Keratinocyte (primary cell): ENCODE results near the gene CBL. TPM values are rescaled to one million over a fixed set of nuclear protein-coding genes. Genes with fewer than 3 reads are reported as not detected.

Experiments
- DNase-seq: peaks from one replicate; pipeline ENCODE4 v3.0.0-alpha.2; 2011; ENCODE audit warnings: low read depth, missing footprints, low spot score
- FAIRE-seq: peaks from 2 replicates; lab custom pipeline; 2011; peaks lifted over from hg19 to GRCh38; lab: Jason Lieb, UNC
- H2AFZ ChIP-seq: 2 replicates; pipeline ENCODE4 v1.6.0; 2012; ENCODE audit warnings: low read length, control low read depth, inconsistent platforms; ENCODE audit not compliant: control insufficient read depth
- H3K27ac ChIP-seq: 2 replicates; pipeline ENCODE4 v1.5.1; 2011; ENCODE audit warnings: low read length; ENCODE audit not compliant: control insufficient read depth, insufficient read depth
- H3K27me3 ChIP-seq: 3 replicates; pipeline ENCODE4 v1.6.0; 2011; ENCODE audit warnings: low read length; ENCODE audit not compliant: control insufficient read depth, insufficient read depth; ENCODE audit errors: extremely low read depth
- H3K36me3 ChIP-seq, 2 experiments: 2 replicates in 1 of 2; 3 replicates in 1 of 2; pipeline ENCODE4 v1.5.1; 2011; ENCODE audit warnings: low read length in 2 of 2, mild to moderate bottlenecking in 1 of 2; ENCODE audit not compliant: control insufficient read depth in 2 of 2, insufficient read depth in 2 of 2; ENCODE audit errors: extremely low read depth in 1 of 2
- H3K4me1 ChIP-seq: 3 replicates; pipeline ENCODE4 v1.5.1; 2011; ENCODE audit warnings: low read length; ENCODE audit not compliant: control insufficient read depth, insufficient read depth; ENCODE audit errors: extremely low read depth
- H3K4me2 ChIP-seq: 3 replicates; pipeline ENCODE4 v1.6.0; 2011; ENCODE audit warnings: low read depth, low read length; ENCODE audit not compliant: control insufficient read depth, insufficient read depth; ENCODE audit errors: extremely low read depth
- H3K4me3 ChIP-seq, 3 experiments: fragments of 200-600 bp in 1 of 3; sonication (generic) in 1 of 3; 2 replicates in 2 of 3; 3 replicates in 1 of 3; pipeline ENCODE4 v1.5.1; 2011 to 2016; ENCODE audit warnings: low read length in 3 of 3, mild to moderate bottlenecking in 3 of 3, control low read depth in 2 of 3, inconsistent platforms in 1 of 3, low read depth in 1 of 3, mixed read lengths in 1 of 3, mixed run types in 1 of 3, moderate library complexity in 1 of 3; ENCODE audit not compliant: control insufficient read depth in 2 of 3, insufficient read depth in 2 of 3; ENCODE audit errors: extremely low read depth in 1 of 3
- H3K79me2 ChIP-seq: 2 replicates; pipeline ENCODE4 v1.6.0; 2012; ENCODE audit warnings: low read length; ENCODE audit not compliant: control insufficient read depth, insufficient read depth
- H3K9ac ChIP-seq: 3 replicates; pipeline ENCODE4 v1.6.0; 2011; ENCODE audit warnings: low read length; ENCODE audit not compliant: control insufficient read depth, insufficient read depth; ENCODE audit errors: extremely low read depth
- H3K9me1 ChIP-seq: 3 replicates; pipeline ENCODE4 v1.6.0; 2011; ENCODE audit warnings: low read length; ENCODE audit not compliant: control insufficient read depth, insufficient read depth; ENCODE audit errors: extremely low read depth
- H3K9me3 ChIP-seq: 2 replicates; pipeline ENCODE4 v1.5.1; 2012; ENCODE audit warnings: low read depth, low read length; ENCODE audit not compliant: control insufficient read depth
- H4K20me1 ChIP-seq: 3 replicates; pipeline ENCODE4 v1.6.0; 2011; ENCODE audit warnings: low read length; ENCODE audit not compliant: control insufficient read depth, insufficient read depth; ENCODE audit errors: extremely low read depth
- EZH2 ChIP-seq: IDR thresholded peaks from one replicate; pipeline ENCODE4 v1.6.1; 2012; ENCODE audit warnings: inconsistent platforms, mild to moderate bottlenecking, low read length, moderate library complexity
- dilution Hi-C: fragments of 300-500 bp; cut with MboI; formaldehyde crosslinking; loops from one replicate; pipeline ENCODE4 v1.7.0; 2020; ENCODE audit warnings: low sequenced_read_pairs; ENCODE audit not compliant: extremely low pct_ligation_motif_present
- polyA plus RNA-seq, 5 experiments: library from polyadenylated mRNA; depleted of rRNA in 3 of 5; stranded (reverse) in 3 of 5; stranded (forward) in 1 of 5; unstranded in 1 of 5; fragments of >200 nt; gene quantifications; 1 replicate in 1 of 5; 2 replicates in 3 of 5; 3 replicates in 1 of 5; pipeline versions ENCODE4 v1.2.1 to v1.2.3, GENCODE V29; 2011 to 2012; ENCODE audit warnings: missing spikeins in 2 of 5, low read depth in 1 of 5, low replicate concordance in 1 of 5
- TF ChIP-seq, protein P1 (sequence below), 3 experiments: IDR thresholded peaks in 1 of 3; conservative IDR thresholded peaks in 1 of 3; optimal IDR thresholded peaks in 1 of 3; 2 replicates in 2 of 3; 3 replicates in 1 of 3; pipeline versions ENCODE3 to v1.5.1; 2011; ENCODE audit warnings: low read length in 3 of 3, mild to moderate bottlenecking in 3 of 3, moderate library complexity in 2 of 3, control low read depth in 1 of 3, inconsistent platforms in 1 of 3; ENCODE audit not compliant: insufficient read depth in 2 of 3; ENCODE audit errors: extremely low read depth in 1 of 3

Gene CBL
- polyA plus RNA-seq, 1 donor (not counting 4 experiments of a cell fraction or from before 2014, with no cell fraction given) = 14.1 TPM

DNA sequence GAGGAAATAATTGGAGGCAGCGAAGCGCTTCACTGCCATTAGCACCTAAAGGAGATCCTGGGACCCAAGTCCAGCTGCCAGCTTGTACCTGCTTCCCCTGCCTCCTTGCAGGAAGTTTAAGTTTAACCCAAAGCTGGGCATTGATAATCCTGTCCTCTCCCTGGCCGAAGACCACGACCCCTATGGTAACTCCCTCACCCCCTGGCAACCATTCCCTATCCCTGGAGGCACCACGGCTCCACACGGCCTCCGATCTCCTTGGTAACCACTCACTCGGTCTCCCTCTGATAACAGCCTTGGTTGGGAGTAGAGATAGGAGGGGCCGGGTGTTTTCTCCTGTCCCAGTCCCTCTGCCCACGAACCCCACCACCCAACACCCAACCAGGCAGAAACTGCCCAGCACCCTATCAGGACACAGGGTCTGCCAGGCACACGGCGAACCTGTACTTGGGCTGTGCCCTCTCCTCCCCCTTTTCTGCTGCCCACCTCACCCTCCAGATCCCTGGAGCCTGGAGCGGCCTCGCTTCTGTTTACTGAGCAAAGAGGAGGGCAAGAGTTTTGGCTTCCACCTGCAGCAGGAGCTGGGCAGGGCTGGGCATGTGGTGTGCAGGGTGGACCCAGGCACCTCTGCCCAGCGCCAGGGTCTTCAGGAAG is 20.0 kb upstream of the CBL start:
- Histone ChIP-seq H3K4me1 (no peaks in the 10 kb centered on the region), H3K9me1 (no peaks in the 10 kb centered on the region), H3K9me3 (no peaks in the 10 kb centered on the region), H3K4me2 (no peak overlapping the region), H3K4me3 (no peak overlapping the region), H3K27ac (no peak overlapping the region), H3K79me2 (no peaks in the 10 kb centered on the region), H3K36me3 (no peaks in the 10 kb centered on the region), H3K27me3 (peaks cover 14% of the 10 kb centered on the region), H4K20me1 (no peaks in the 10 kb centered on the region), H2AFZ (no peak overlapping the region), H3K9ac (no peak overlapping the region)
- FAIRE-seq (no peak), DNase-seq (no peak)
- TF ChIP-seq, protein P1, sequence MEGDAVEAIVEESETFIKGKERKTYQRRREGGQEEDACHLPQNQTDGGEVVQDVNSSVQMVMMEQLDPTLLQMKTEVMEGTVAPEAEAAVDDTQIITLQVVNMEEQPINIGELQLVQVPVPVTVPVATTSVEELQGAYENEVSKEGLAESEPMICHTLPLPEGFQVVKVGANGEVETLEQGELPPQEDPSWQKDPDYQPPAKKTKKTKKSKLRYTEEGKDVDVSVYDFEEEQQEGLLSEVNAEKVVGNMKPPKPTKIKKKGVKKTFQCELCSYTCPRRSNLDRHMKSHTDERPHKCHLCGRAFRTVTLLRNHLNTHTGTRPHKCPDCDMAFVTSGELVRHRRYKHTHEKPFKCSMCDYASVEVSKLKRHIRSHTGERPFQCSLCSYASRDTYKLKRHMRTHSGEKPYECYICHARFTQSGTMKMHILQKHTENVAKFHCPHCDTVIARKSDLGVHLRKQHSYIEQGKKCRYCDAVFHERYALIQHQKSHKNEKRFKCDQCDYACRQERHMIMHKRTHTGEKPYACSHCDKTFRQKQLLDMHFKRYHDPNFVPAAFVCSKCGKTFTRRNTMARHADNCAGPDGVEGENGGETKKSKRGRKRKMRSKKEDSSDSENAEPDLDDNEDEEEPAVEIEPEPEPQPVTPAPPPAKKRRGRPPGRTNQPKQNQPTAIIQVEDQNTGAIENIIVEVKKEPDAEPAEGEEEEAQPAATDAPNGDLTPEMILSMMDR (optimal IDR thresholded peaks at IDR 0.05 in 1 of 3, IDR thresholded peaks at IDR 0.05 in 1 of 3, conservative IDR thresholded peaks at IDR 0.05 in 1 of 3; ENCODE audit: extremely low read depth in 1 of 3, insufficient read depth in 2 of 3, low read length in 3 of 3) = no peak
- TF ChIP-seq EZH2 = no peak
- dilution Hi-C loops = no loop called here

- Histone ChIP-seq H3K9me1 (no peaks in the 10 kb centered on the region), H3K4me3 (no peak overlapping the region), H2AFZ (no peak overlapping the region), H3K27ac (no peak overlapping the region), H3K4me2 (no peak overlapping the region), H3K9ac (no peak overlapping the region), H3K27me3 (peaks cover 14% of the 10 kb centered on the region), H3K79me2 (no peaks in the 10 kb centered on the region), H4K20me1 (no peaks in the 10 kb centered on the region), H3K4me1 (no peaks in the 10 kb centered on the region), H3K9me3 (no peaks in the 10 kb centered on the region), H3K36me3 (no peaks in the 10 kb centered on the region)
- dilution Hi-C loops = no loop called here
- TF ChIP-seq, protein P1 (optimal IDR thresholded peaks at IDR 0.05 in 1 of 3, IDR thresholded peaks at IDR 0.05 in 1 of 3, conservative IDR thresholded peaks at IDR 0.05 in 1 of 3; ENCODE audit: extremely low read depth in 1 of 3, insufficient read depth in 2 of 3, low read length in 3 of 3) = no peak
- TF ChIP-seq EZH2 = no peak
- DNase-seq (no peak), FAIRE-seq (no peak)
Measured at GRCh38 chr11:119187123-119187892, 18.8 kb upstream of the CBL start.
